IMR-90 (cell line): ENCODE results near the gene MMD. TPM values are rescaled to one million over a fixed set of nuclear protein-coding genes. Genes with fewer than 3 reads are reported as not detected.

Experiments
- ATAC-seq: fragments of 200-7000 bp; cut with Tn5 transposase; 2 replicates; pipeline ENCODE4 v1.9.1; 2020; ENCODE audit warnings: low read depth, mild to moderate bottlenecking, moderate library complexity
- BruUV-seq: library from RNA; stranded (reverse); fragments of 400-500 nt; replicated peaks from 2 replicates; lab custom pipeline; 2021; lab: Mats Ljungman, UMichigan
- CTCF ChIA-PET: fragments of 300-600 bp; formaldehyde crosslinking; extraction: SDS; loops from one replicate; lab custom pipeline; 2021; ENCODE audit warnings: antibody characterized with exemption; lab: Yijun Ruan, JAX
- POLR2A ChIA-PET: fragments of 300-600 bp; sonication (Branson Sonifier 250); formaldehyde crosslinking; loops from one replicate; lab custom pipeline; 2022; ENCODE audit warnings: antibody characterized with exemption; ENCODE audit not compliant: unreplicated experiment; lab: Charles Lee
- DNase-seq: peaks from one replicate; pipeline ENCODE4 v3.0.0; 2013
- H2AFZ ChIP-seq: replicated peaks from 2 replicates; pipeline ENCODE3; 2013; ENCODE audit warnings: low read length, mild to moderate bottlenecking; ENCODE audit not compliant: poor library complexity
- H2AK5ac ChIP-seq: 2 replicates; pipeline ENCODE4 v1.6.1; 2013; ENCODE audit warnings: low read depth, low read length, inconsistent platforms
- H2AK9ac ChIP-seq: replicated peaks from 2 replicates; pipeline ENCODE3; 2013; ENCODE audit warnings: mild to moderate bottlenecking, low read depth, low read length, moderate library complexity; ENCODE audit not compliant: poor library complexity
- H2BK120ac ChIP-seq: 2 replicates; pipeline ENCODE4 v1.6.1; 2013; ENCODE audit warnings: low read depth, low read length, inconsistent platforms
- H2BK15ac ChIP-seq: 3 replicates; pipeline ENCODE4 v1.6.1; 2013; ENCODE audit warnings: low read depth, low read length, inconsistent platforms
- H2BK20ac ChIP-seq: 2 replicates; pipeline ENCODE4 v1.6.1; 2013; ENCODE audit warnings: low read depth, mild to moderate bottlenecking, inconsistent platforms, low read length, moderate library complexity
- H2BK5ac ChIP-seq: 2 replicates; pipeline ENCODE4 v1.6.1; 2013; ENCODE audit warnings: mild to moderate bottlenecking, low read depth, low read length, inconsistent platforms; ENCODE audit not compliant: poor library complexity, severe bottlenecking
- H3K14ac ChIP-seq: replicated peaks from 2 replicates; pipeline ENCODE4 v1.6.1; 2013; ENCODE audit warnings: low read depth, low read length, inconsistent platforms
- H3K18ac ChIP-seq: 2 replicates; pipeline ENCODE4 v1.6.1; 2013; ENCODE audit warnings: low read depth, low read length, control low read depth
- H3K23ac ChIP-seq: 2 replicates; pipeline ENCODE4 v1.6.1; 2013; ENCODE audit warnings: low read depth, low read length, inconsistent platforms
- H3K27ac ChIP-seq: 2 replicates; pipeline ENCODE4 v1.5.1; 2013; ENCODE audit warnings: mild to moderate bottlenecking, control low read depth, low read length; ENCODE audit not compliant: insufficient read depth
- H3K27me3 ChIP-seq: 2 replicates; pipeline ENCODE4 v1.6.1; 2013; ENCODE audit warnings: low read length; ENCODE audit not compliant: control insufficient read depth, insufficient read depth
- H3K36me3 ChIP-seq: 2 replicates; pipeline ENCODE4 v1.6.1; 2013; ENCODE audit warnings: low read length, mixed read lengths; ENCODE audit not compliant: control insufficient read depth, insufficient read depth
- H3K4ac ChIP-seq: 2 replicates; pipeline ENCODE4 v1.6.1; 2013; ENCODE audit warnings: low read depth, low read length, inconsistent platforms
- H3K4me1 ChIP-seq: 2 replicates; pipeline ENCODE4 v1.6.1; 2013; ENCODE audit warnings: low read length, mixed read lengths; ENCODE audit not compliant: control insufficient read depth, insufficient read depth
- H3K4me2 ChIP-seq: 2 replicates; pipeline ENCODE4 v1.6.1; 2013; ENCODE audit warnings: low read depth, mild to moderate bottlenecking, control low read depth, low read length, moderate library complexity
- H3K4me3 ChIP-seq: 2 replicates; pipeline ENCODE4 v1.5.1; 2013; ENCODE audit warnings: low read depth, mild to moderate bottlenecking, control low read depth, low read length, moderate library complexity; ENCODE audit not compliant: insufficient read depth
- H3K56ac ChIP-seq: 2 replicates; pipeline ENCODE4 v1.6.1; 2013; ENCODE audit warnings: low read length, inconsistent platforms; ENCODE audit not compliant: insufficient read depth; ENCODE audit errors: extremely low read depth
- H3K79me1 ChIP-seq, 2 experiments: 2 replicates each; pipeline ENCODE4 v1.6.1; 2013; ENCODE audit warnings: low read length in 2 of 2, inconsistent platforms in 1 of 2, low read depth in 1 of 2
- H3K9ac ChIP-seq: 2 replicates; pipeline ENCODE4 v1.6.1; 2013; ENCODE audit warnings: low read depth, low read length, control low read depth
- H3K9me1 ChIP-seq: 2 replicates; pipeline ENCODE4 v1.6.1; 2013; ENCODE audit warnings: low read length, inconsistent platforms; ENCODE audit not compliant: insufficient read depth
- H3K9me3 ChIP-seq: 2 replicates; pipeline ENCODE4 v1.6.1; 2013; ENCODE audit warnings: low read length; ENCODE audit not compliant: control insufficient read depth, insufficient read depth
- H4K20me1 ChIP-seq: 2 replicates; pipeline ENCODE4 v1.6.1; 2013; ENCODE audit warnings: low read length, inconsistent platforms; ENCODE audit not compliant: insufficient read depth
- H4K5ac ChIP-seq: 2 replicates; pipeline ENCODE4 v1.6.1; 2013; ENCODE audit warnings: mild to moderate bottlenecking, low read depth, low read length, control low read depth
- H4K8ac ChIP-seq, 2 experiments: 2 replicates each; pipeline ENCODE4 v1.6.1; 2013; ENCODE audit warnings: low read depth in 2 of 2, low read length in 2 of 2, control low read depth in 1 of 2, inconsistent platforms in 1 of 2
- H4K91ac ChIP-seq: 2 replicates; pipeline ENCODE4 v1.6.1; 2013; ENCODE audit warnings: low read depth, low read length, inconsistent platforms; ENCODE audit not compliant: insufficient read depth
- BHLHE40 ChIP-seq: fragments of 150-350 bp; IDR thresholded peaks from 2 replicates; pipeline ENCODE4 v1.6.1; 2016; ENCODE audit warnings: mild to moderate bottlenecking, low read depth, low read length
- CHD1 ChIP-seq: IDR thresholded peaks from 2 replicates; pipeline ENCODE4 v1.6.1; 2012; ENCODE audit warnings: low read depth, low read length, improper control_type of control experiment
- CTCF ChIP-seq: conservative IDR thresholded peaks from 2 replicates; pipeline ENCODE4 v1.5.1; 2012; ENCODE audit warnings: mild to moderate bottlenecking, low read depth, low read length, improper control_type of control experiment
- FOS ChIP-seq: fragments of 150-350 bp; IDR thresholded peaks from 2 replicates; pipeline ENCODE4 v1.6.1; 2016; ENCODE audit warnings: low read depth, low read length
- MAFK ChIP-seq: IDR thresholded peaks from 2 replicates; pipeline ENCODE4 v1.6.1; 2012; ENCODE audit warnings: low read depth, low read length, improper control_type of control experiment
- MAZ ChIP-seq: IDR thresholded peaks from 2 replicates; pipeline ENCODE4 v1.6.1; 2012; ENCODE audit warnings: low read depth, mild to moderate bottlenecking, low read length, improper control_type of control experiment, moderate library complexity, borderline replicate concordance
- MXI1 ChIP-seq: IDR thresholded peaks from 2 replicates; pipeline ENCODE4 v1.6.1; 2012; ENCODE audit warnings: low read depth, mild to moderate bottlenecking, low read length, moderate library complexity, borderline replicate concordance
- NFE2L2 ChIP-seq: fragments of 150-350 bp; IDR thresholded peaks from 2 replicates; pipeline ENCODE4 v1.6.1; 2016; ENCODE audit warnings: low read depth, mild to moderate bottlenecking, low read length
- RAD21 ChIP-seq: IDR thresholded peaks from 2 replicates; pipeline ENCODE4 v1.6.1; 2012; ENCODE audit warnings: low read length, improper control_type of control experiment
- RCOR1 ChIP-seq: IDR thresholded peaks from 2 replicates; pipeline ENCODE4 v1.6.1; 2012; ENCODE audit warnings: mild to moderate bottlenecking, low read length, improper control_type of control experiment; ENCODE audit not compliant: insufficient replicate concordance
- RFX5 ChIP-seq: IDR thresholded peaks from 2 replicates; pipeline ENCODE4 v1.8.0; 2012; ENCODE audit warnings: low read depth, mild to moderate bottlenecking, low read length, moderate library complexity
- USF2 ChIP-seq: fragments of 150-350 bp; IDR thresholded peaks from 2 replicates; pipeline ENCODE4 v1.6.1; 2017; ENCODE audit warnings: mild to moderate bottlenecking, antibody characterized with exemption, low read length, low read depth
- WGBS, 2 experiments: methylation state at CpG; one replicate each; pipeline versions ENCODE4 v1.1.5 to v1.1.7; 2013; ENCODE audit warnings: missing lambda C conversion rate in 2 of 2; ENCODE audit not compliant: insufficient read length in 1 of 2; ENCODE audit errors: extremely low coverage in 2 of 2; 5-methylcytosine and 5-hydroxymethylcytosine counted together
- dilution Hi-C: fragments of 300-500 bp; cut with HindIII; formaldehyde crosslinking; loops from one replicate; pipeline ENCODE4 v1.14.3; 2018; ENCODE audit warnings: low sequenced_read_pairs; ENCODE audit not compliant: unreplicated experiment
- in situ Hi-C: fragments of 300-500 bp; cut with MboI; formaldehyde crosslinking; loops from 3 replicates; pipeline ENCODE4 v1.14.3; 2019; ENCODE audit warnings: low sequenced_read_pairs, inconsistent platforms, mixed read lengths
- intact Hi-C: fragments of 100-400 bp; cut with micrococcal nuclease; formaldehyde crosslinking; loops from 2 replicates; pipeline ENCODE4 v1.10.0; 2022
- polyA plus RNA-seq, 3 experiments: library from polyadenylated mRNA; depleted of rRNA; stranded (reverse); fragments of >200 nt; gene quantifications; 2 replicates each; pipeline ENCODE4 v1.2.3, GENCODE V29; 2012; ENCODE audit warnings: low replicate concordance in 1 of 3
- total RNA-seq: library from RNA; depleted of rRNA; stranded (reverse); fragments of >200 nt; gene quantifications from 2 replicates; pipeline ENCODE4 v1.2.3, GENCODE V29; 2012

The MMD gene
- total and polyA plus RNA-seq, 2 of the 4 experiments (the other 2 are of a cell fraction): 6.3 to 7.0 TPM

- Histone ChIP-seq H3K23ac (no peak overlapping the region), H2AK9ac (no peak overlapping the region), H3K4me2 (no peak overlapping the region), H2BK15ac (no peak overlapping the region), H3K4me1 (no peaks in the 10 kb centered on the region), H4K91ac (no peak overlapping the region), H3K4ac (no peak overlapping the region), H3K9me1 (no peaks in the 10 kb centered on the region), H3K18ac (no peak overlapping the region), H3K4me3 (no peak overlapping the region), H4K20me1 (no peaks in the 10 kb centered on the region), H4K5ac (no peak overlapping the region), H2BK120ac (no peak overlapping the region), H4K8ac (no peak overlapping the region), H3K27ac (no peak overlapping the region), H3K14ac (no peak overlapping the region), H3K9me3 (no peaks in the 10 kb centered on the region), H2BK20ac (no peak overlapping the region), H2AK5ac (no peak overlapping the region), H3K27me3 (no peaks in the 10 kb centered on the region), H2BK5ac (no peak overlapping the region), H2AFZ (no peak overlapping the region), H3K56ac (no peak overlapping the region), H3K79me1 (peaks cover 5 to 12% of the 10 kb centered on the region in 2 experiments; a peak in 2 of 4 replicates), H3K36me3 (peaks cover 43% of the 10 kb centered on the region), H3K9ac (no peak overlapping the region)
- in situ Hi-C loops: no loop called here
- DNase-seq: no peak
- WGBS, 2 experiments: no CpG with 5 or more reads among the region's 5 CpGs
- dilution Hi-C loops: no loop called here
- no peak for ATAC-seq
- POLR2A ChIA-PET: no interaction called here
- no TSS peak for BruUV-seq
- intact Hi-C loops: no loop called here
- CTCF ChIA-PET: no interaction called here
- TF ChIP-seq FOS (no peak), CTCF (no peak), MAZ (no peak), RCOR1 (no peak), RFX5 (no peak), BHLHE40 (no peak), NFE2L2 (no peak), RAD21 (no peak), MXI1 (no peak), CHD1 (no peak), MAFK (no peak), USF2 (no peak)
Measured at GRCh38 chr17:55410722-55411462, 10.7 kb downstream of the MMD start.
